Keratinocyte (primary cell): ENCODE data around the gene PLD4.

ENCODE experiments used
- CTCF ChIP-seq, 3 experiments: IDR thresholded peaks in 1 of 3; conservative IDR thresholded peaks in 1 of 3; optimal IDR thresholded peaks in 1 of 3; 2 replicates in 2 of 3; 3 replicates in 1 of 3; pipeline versions ENCODE3 to v1.5.1; 2011; ENCODE audit warnings: low read length in 3 of 3, mild to moderate bottlenecking in 3 of 3, moderate library complexity in 2 of 3, control low read depth in 1 of 3, inconsistent platforms in 1 of 3; ENCODE audit not compliant: insufficient read depth in 2 of 3; ENCODE audit errors: extremely low read depth in 1 of 3
- EZH2 ChIP-seq: IDR thresholded peaks from one replicate; pipeline ENCODE4 v1.6.1; 2012; ENCODE audit warnings: inconsistent platforms, mild to moderate bottlenecking, low read length, moderate library complexity

- TF ChIP-seq CTCF (optimal IDR thresholded peaks at IDR 0.05 in 1 of 3, IDR thresholded peaks at IDR 0.05 in 1 of 3, conservative IDR thresholded peaks at IDR 0.05 in 1 of 3; ENCODE audit: extremely low read depth in 1 of 3, insufficient read depth in 2 of 3, low read length in 3 of 3): no peak
- TF ChIP-seq EZH2: no peak
These were observed 15.2 kb downstream of the PLD4 start for GRCh38 chr14:104939666-104940410.
